Measurements from ENCODE around the gene KRT33B. TPM values are rescaled to one million over a fixed set of nuclear protein-coding genes. Genes with fewer than 3 reads are reported as not detected.
A peak's percentile ranks its signal among the peaks of the same experiment; 100 is the strongest.

KRT33B gene
- total and polyA plus RNA-seq, 2 of the 13 experiments (the other 11 are each of a cell fraction or from before 2014, with no cell fraction given): not detected

DNA sequence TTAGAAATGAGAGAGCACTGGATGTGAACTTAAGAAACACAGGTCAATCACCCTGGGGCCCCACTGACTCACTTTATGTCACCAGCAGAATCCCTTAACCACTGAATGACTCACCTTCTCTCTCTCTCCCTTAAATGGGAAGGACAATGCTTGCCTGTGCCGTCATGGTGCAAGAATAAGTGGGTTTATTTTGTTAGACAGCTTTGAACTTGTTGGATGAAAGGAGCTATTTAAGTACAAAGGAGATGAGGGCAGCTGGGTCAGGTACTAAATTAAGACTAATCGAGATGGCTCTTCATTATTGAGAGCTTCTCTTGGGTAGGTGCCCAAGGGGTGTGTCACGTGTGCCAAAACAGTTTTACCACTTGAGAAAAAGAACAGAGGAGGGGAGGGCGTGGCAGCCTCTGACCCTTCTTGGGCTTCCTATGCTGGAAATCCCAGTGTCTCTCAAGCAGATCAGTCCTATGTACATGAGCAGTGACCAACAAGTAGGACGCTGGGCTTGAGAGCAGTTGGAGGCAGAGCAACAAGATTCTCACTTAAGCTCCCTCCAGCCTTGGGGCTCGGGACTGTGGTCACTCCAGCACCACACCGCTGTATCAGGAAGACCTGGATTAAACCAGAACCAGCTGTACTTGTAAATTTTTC is 34.5 kb upstream of the KRT33B start (continued):
- no peak for TF ChIP-seq ATM (IDR thresholded peaks at IDR 0.05; ENCODE audit: borderline replicate concordance)
- TF ChIP-seq ZNF331 (CRISPR knock-in tag; IDR thresholded peaks at IDR 0.05): no peak
- TF ChIP-seq GTF3A (CRISPR knock-in tag; conservative IDR thresholded peaks at IDR 0.05): no peak
- no peak for TF ChIP-seq RFX3 (CRISPR knock-in tag; IDR thresholded peaks at IDR 0.05)
- TF ChIP-seq NCOR1 (IDR thresholded peaks at IDR 0.05; ENCODE audit: borderline replicate concordance, low read length): no peak; the same call in 1 of the 2 replicates
- no peak for TF ChIP-seq ZKSCAN1 (IDR thresholded peaks at IDR 0.05; ENCODE audit: low read length)
- no peak for TF ChIP-seq CENPX (CRISPR knock-in tag; IDR thresholded peaks at IDR 0.05)
- no peak for TF ChIP-seq ZNF101 (CRISPR knock-in tag; IDR thresholded peaks at IDR 0.05; ENCODE audit: borderline replicate concordance, low read depth)
- TF ChIP-seq, protein P1, sequence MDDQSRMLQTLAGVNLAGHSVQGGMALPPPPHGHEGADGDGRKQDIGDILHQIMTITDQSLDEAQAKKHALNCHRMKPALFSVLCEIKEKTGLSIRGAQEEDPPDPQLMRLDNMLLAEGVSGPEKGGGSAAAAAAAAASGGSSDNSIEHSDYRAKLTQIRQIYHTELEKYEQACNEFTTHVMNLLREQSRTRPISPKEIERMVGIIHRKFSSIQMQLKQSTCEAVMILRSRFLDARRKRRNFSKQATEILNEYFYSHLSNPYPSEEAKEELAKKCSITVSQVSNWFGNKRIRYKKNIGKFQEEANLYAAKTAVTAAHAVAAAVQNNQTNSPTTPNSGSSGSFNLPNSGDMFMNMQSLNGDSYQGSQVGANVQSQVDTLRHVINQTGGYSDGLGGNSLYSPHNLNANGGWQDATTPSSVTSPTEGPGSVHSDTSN (CRISPR knock-in tag; IDR thresholded peaks at IDR 0.05; ENCODE audit: borderline replicate concordance): no peak
- TF ChIP-seq ZNF3 (CRISPR knock-in tag; IDR thresholded peaks at IDR 0.05): no peak
- TF ChIP-seq ZNF569 (CRISPR knock-in tag; IDR thresholded peaks at IDR 0.05; ENCODE audit: borderline replicate concordance): no peak
- TF ChIP-seq, protein P2, sequence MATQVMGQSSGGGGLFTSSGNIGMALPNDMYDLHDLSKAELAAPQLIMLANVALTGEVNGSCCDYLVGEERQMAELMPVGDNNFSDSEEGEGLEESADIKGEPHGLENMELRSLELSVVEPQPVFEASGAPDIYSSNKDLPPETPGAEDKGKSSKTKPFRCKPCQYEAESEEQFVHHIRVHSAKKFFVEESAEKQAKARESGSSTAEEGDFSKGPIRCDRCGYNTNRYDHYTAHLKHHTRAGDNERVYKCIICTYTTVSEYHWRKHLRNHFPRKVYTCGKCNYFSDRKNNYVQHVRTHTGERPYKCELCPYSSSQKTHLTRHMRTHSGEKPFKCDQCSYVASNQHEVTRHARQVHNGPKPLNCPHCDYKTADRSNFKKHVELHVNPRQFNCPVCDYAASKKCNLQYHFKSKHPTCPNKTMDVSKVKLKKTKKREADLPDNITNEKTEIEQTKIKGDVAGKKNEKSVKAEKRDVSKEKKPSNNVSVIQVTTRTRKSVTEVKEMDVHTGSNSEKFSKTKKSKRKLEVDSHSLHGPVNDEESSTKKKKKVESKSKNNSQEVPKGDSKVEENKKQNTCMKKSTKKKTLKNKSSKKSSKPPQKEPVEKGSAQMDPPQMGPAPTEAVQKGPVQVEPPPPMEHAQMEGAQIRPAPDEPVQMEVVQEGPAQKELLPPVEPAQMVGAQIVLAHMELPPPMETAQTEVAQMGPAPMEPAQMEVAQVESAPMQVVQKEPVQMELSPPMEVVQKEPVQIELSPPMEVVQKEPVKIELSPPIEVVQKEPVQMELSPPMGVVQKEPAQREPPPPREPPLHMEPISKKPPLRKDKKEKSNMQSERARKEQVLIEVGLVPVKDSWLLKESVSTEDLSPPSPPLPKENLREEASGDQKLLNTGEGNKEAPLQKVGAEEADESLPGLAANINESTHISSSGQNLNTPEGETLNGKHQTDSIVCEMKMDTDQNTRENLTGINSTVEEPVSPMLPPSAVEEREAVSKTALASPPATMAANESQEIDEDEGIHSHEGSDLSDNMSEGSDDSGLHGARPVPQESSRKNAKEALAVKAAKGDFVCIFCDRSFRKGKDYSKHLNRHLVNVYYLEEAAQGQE (IDR thresholded peaks at IDR 0.05; ENCODE audit: borderline replicate concordance in 1 of 2, low read depth in 1 of 2, low read length in 2 of 2): no peak
- TF ChIP-seq PHF20 (CRISPR knock-in tag; IDR thresholded peaks at IDR 0.05): no peak
- TF ChIP-seq, protein P3, sequence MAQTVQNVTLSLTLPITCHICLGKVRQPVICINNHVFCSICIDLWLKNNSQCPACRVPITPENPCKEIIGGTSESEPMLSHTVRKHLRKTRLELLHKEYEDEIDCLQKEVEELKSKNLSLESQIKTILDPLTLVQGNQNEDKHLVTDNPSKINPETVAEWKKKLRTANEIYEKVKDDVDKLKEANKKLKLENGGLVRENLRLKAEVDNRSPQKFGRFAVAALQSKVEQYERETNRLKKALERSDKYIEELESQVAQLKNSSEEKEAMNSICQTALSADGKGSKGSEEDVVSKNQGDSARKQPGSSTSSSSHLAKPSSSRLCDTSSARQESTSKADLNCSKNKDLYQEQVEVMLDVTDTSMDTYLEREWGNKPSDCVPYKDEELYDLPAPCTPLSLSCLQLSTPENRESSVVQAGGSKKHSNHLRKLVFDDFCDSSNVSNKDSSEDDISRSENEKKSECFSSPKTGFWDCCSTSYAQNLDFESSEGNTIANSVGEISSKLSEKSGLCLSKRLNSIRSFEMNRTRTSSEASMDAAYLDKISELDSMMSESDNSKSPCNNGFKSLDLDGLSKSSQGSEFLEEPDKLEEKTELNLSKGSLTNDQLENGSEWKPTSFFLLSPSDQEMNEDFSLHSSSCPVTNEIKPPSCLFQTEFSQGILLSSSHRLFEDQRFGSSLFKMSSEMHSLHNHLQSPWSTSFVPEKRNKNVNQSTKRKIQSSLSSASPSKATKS (CRISPR knock-in tag; IDR thresholded peaks at IDR 0.05): no peak
- TF ChIP-seq ZBTB42 (CRISPR knock-in tag; IDR thresholded peaks at IDR 0.05): no peak
- no peak for TF ChIP-seq ZNF878 (CRISPR knock-in tag; IDR thresholded peaks at IDR 0.05)
- TF ChIP-seq, protein P4, sequence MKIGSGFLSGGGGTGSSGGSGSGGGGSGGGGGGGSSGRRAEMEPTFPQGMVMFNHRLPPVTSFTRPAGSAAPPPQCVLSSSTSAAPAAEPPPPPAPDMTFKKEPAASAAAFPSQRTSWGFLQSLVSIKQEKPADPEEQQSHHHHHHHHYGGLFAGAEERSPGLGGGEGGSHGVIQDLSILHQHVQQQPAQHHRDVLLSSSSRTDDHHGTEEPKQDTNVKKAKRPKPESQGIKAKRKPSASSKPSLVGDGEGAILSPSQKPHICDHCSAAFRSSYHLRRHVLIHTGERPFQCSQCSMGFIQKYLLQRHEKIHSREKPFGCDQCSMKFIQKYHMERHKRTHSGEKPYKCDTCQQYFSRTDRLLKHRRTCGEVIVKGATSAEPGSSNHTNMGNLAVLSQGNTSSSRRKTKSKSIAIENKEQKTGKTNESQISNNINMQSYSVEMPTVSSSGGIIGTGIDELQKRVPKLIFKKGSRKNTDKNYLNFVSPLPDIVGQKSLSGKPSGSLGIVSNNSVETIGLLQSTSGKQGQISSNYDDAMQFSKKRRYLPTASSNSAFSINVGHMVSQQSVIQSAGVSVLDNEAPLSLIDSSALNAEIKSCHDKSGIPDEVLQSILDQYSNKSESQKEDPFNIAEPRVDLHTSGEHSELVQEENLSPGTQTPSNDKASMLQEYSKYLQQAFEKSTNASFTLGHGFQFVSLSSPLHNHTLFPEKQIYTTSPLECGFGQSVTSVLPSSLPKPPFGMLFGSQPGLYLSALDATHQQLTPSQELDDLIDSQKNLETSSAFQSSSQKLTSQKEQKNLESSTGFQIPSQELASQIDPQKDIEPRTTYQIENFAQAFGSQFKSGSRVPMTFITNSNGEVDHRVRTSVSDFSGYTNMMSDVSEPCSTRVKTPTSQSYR (CRISPR knock-in tag; IDR thresholded peaks at IDR 0.05; ENCODE audit: borderline replicate concordance): no peak; the same call in 1 of the 2 replicates
- no peak for TF ChIP-seq ZC3H4 (CRISPR knock-in tag; IDR thresholded peaks at IDR 0.05; ENCODE audit: borderline replicate concordance)
- TF ChIP-seq SETDB1 (CRISPR knock-in tag; IDR thresholded peaks at IDR 0.05; ENCODE audit: borderline replicate concordance): no peak
- no peak for TF ChIP-seq ZNF777 (CRISPR knock-in tag; IDR thresholded peaks at IDR 0.05)
- TF ChIP-seq CEBPG (CRISPR knock-in tag; IDR thresholded peaks at IDR 0.05): peak; percentile 19; the same call in 1 of the 2 replicates
